ENCODE measurements around the gene SALL1. TPM values are rescaled to one million over a fixed set of nuclear protein-coding genes. Genes with fewer than 3 reads are reported as not detected.

The SALL1 gene
- total RNA-seq, 1 experiment from 2014 or later: 3.4 TPM

- no peak for DNase-seq (ENCODE audit: low spot score)
Observed at GRCh38 chr16:51111759-51112158, 39.3 kb downstream of the SALL1 start.

GRCh38 chr16:51110700-51111157 is 40.3 kb downstream of the SALL1 start:
- no peak for DNase-seq (ENCODE audit: low spot score)

- no peak for DNase-seq (ENCODE audit: low spot score)
Observed at GRCh38 chr16:51109173-51109572, 41.9 kb downstream of the SALL1 start.

- no peak for DNase-seq (ENCODE audit: low spot score)
Observed at GRCh38 chr16:51107742-51108141, 43.3 kb downstream of the SALL1 start.

GRCh38 chr16:51106535-51106934 is 44.5 kb downstream of the SALL1 start:
- DNase-seq (ENCODE audit: low spot score): no peak

GRCh38 chr16:51103590-51103989 is 47.5 kb downstream of the SALL1 start:
- no peak for DNase-seq (ENCODE audit: low spot score)

- no peak for DNase-seq (ENCODE audit: low spot score)
Observed at GRCh38 chr16:51097729-51098128, 53.3 kb downstream of the SALL1 start.

GRCh38 chr16:51095890-51096626 is 55.0 kb downstream of the SALL1 start:
- no peak for DNase-seq (ENCODE audit: low spot score)

GRCh38 chr16:51095084-51095881 is 55.8 kb downstream of the SALL1 start:
- no peak for DNase-seq (ENCODE audit: low spot score)

GRCh38 chr16:51093726-51094280 is 57.3 kb downstream of the SALL1 start:
- DNase-seq (ENCODE audit: low spot score): no peak
